NCI-H146 treated with DMSO at 0.1 percent for 48 hours (cell line): ENCODE results near the gene RYR1.
"Not testable (repeated sequence)": the region's sequence is repeated elsewhere in the genome, so short reads cannot be mapped to it uniquely, and the experiment has no call there.

Experiments used
- DNase-seq: peaks from one replicate; lab custom pipeline; 2025; ENCODE audit not compliant: unreplicated experiment; lab: John Stamatoyannopoulos, UW

RYR1 gene

GRCh38 chr19:38399537-38399936 lies 34.0 kb upstream of the RYR1 start:
- no peak for DNase-seq

DNA sequence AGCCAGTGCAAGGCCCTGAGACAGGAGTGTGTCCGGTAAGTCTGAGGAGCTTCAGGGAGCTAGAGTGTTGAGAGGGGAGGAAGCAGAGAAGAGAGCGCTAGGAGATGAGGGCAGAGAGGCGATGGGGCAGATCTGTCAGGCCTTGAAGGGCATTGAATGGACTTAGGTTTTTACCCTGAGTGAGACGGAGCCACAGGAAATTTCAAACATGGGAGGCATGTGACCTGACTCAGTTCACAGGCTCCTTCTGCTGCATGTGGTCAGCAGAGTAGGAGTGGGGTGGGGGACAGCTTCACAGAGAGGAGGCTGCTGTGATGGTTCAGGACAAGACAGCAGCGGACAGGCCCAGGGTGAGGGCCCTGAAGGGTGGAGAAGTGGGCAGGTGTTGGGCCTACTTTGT lies 33.1 kb upstream of the RYR1 start:
- no peak for DNase-seq

DNA sequence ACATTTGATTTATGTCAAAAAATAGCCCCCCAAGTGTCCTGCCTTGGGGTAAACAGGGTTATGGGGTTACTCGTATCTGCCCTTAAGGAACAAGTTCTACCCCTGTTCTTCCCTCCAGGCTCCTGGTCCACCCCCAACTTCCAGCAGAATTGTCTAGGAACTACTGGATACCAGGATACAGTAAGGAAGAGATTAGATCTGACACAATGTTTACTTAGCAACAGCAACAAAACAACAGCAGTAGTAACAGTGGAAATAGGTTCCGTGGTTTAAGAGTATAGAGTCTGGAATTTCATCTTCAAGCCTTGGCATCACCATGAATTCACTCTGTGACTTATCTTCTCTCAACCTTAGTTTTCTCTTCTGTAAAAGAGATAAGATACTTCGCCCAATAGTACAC lies 32.3 kb upstream of the RYR1 start:
- peak; percentile 5 for DNase-seq

DNA sequence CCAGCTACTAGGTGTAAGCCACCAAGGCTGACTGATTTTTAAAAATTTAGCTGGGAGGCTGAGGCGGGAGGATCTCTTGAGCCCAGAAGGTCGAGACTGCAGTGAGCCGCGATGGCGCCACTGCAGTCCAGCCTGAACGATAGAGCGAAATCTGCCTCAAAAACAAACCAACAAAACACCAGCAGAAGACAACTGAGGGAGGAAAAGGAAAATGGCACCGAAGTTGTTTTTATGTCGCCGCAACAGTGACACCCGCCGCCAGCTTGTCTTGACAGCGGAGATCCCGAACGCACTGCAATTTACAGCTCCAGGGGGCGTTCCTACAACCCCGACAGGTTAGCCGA lies 30.9 kb upstream of the RYR1 start:
- DNase-seq, result no peak

- peak; percentile 92 for DNase-seq
These were observed 30.4 kb upstream of the RYR1 start, which contains the start of gene FAM98C for GRCh38 chr19:38402967-38403674. FAM98C (plus strand) TSS chr19:38403093; CDS start chr19:38403154, 61 bp downstream.

GRCh38 chr19:38404858-38405257 lies 28.6 kb upstream of the RYR1 start:
- no peak for DNase-seq

DNA sequence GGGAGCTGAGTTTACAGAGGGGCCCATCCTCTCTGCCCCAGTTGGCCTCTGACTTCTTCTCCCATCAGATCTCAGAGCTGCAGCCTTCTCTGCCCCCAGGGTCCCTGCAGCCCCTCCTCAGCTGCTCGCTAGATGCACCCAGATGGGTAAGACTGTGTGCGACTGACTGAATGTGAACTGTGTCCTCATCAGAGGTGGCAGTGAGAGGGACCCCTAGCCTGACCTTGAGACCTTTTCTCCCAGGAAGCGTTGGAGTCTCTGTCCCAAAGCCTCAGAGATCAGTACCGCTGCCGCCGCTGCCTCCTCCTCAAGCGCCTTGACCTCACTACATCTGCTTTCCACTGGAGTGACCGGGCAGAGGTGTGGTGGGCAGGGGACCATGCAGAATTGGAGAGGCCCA lies 28.2 kb upstream of the RYR1 start:
- no peak for DNase-seq

DNA sequence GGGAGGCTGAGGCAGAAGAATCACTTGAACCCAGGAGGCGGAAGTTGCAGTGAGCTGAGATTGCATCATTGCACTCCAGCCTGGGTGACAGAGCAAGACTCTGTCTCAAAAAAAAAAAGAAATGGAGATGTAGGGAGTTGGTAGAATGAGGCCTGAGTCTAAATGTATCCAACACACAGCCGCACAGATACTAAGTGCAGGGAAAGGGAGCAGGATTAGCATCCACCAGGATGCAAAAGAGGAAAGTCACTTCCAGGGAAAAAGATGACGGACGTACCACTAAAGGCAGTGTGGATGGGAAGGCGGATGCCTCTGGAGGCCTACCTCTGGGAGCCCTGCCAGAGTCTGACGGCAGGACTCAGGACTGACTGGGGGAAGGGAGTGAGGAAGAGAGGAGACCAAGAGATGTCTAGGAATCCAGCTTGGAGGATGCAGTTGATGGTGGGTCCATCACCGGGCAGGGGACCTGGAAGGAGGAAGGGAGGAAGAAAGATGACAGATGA lies 23.8 kb upstream of the RYR1 start:
- no peak for DNase-seq

- not testable (repeated sequence) for DNase-seq
These were observed 23.1 kb upstream of the RYR1 start for GRCh38 chr19:38410407-38410806.

DNA sequence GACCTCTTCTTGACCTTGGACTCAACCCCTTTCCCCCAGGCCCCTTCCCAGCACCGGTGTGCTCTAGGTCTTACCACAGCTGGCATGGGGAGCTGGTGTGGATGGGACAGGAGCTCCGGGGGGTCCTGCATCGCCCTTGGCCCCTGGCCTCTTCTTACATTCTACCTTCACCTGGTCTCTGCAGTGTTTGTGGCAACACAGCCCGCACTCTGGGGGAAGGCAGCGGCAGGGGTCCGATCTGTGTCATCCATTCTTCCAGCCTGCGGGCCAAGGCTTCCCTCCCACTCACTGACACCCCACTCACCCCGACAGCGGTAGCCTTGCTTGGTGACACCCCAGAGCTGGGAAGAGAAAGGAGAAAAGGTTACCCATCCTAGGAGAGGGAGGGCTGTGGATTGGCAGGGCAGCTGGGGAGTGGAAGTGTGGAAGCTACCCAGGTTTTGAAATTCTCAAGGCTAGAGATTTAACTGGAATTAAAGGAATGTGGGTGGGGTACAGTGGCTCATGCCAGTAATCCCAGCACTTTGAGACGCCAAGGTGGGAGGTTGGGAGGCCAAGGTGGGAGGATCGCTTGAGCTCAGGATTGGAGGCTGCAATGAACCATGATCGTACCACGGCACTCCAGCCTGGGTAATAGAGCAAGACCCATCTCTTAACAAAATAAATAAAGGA lies 22.3 kb upstream of the RYR1 start:
- no peak for DNase-seq

DNA sequence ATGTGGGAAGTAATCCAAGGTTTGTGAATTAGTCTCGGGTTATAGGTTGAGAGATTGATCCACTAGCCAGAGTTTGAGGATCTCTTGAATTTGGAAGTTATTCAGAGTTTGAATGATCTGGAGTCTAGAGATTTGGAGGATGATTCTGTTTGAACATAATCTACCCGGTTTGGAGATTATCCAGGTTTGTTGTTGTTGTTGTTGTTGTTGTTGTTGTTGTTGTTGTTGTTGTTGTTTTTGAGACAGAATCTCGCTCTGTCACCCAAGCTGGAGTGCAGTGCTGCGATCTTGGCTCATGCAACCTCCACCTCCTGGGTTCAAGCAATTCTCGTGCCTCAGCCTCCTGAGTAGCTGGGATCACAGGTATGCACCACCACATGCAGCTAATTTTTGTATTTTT lies 21.6 kb upstream of the RYR1 start:
- not testable (repeated sequence) for DNase-seq

- DNase-seq, result no peak
These were observed 21.0 kb upstream of the RYR1 start for GRCh38 chr19:38412491-38412890.

- DNase-seq, result no peak
These were observed 20.5 kb upstream of the RYR1 start for GRCh38 chr19:38412961-38413360.

DNA sequence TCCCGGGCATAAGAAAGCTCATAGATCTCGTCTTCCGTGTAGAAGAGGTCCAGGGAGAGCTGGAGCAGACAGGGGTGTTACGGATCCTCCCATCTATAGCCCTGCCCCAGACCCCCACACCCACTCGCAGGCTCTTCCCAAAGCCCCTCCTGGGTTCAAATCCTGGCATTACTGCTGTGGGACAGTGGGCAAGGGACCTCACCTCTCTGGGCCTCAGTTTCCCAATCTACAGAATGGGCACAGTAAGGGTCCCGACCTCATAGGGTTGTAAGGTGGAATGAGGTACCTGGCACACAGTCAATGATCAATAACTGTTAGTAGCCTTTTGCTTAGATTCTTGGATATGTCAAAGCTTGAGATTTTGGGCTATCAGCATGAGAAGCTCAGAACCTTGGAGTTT lies 20.1 kb upstream of the RYR1 start:
- no peak for DNase-seq

- no peak for DNase-seq
These were observed 16.3 kb upstream of the RYR1 start for GRCh38 chr19:38417146-38417543.

- peak; percentile 42 for DNase-seq
These were observed 15.7 kb upstream of the RYR1 start for GRCh38 chr19:38417544-38418506.

DNA sequence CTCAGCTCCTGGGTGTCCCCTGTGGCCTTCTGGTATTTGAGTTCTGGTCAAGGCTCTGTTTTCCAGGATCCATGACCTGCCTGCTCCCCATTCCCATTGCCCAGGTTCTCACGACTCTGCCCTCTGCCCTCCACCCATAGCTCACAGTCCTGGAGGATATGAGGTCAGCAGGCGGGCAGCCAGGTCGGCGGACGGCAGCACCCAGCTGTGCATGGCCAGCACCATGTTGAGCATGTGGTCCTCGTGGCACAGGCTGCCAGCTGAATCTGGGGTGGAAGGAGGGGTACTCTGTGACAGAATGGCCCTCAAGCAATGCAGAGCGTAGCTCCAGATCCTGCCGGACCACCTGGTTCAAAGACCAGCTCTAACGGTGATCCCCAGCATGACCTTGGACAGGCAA lies 12.6 kb upstream of the RYR1 start:
- DNase-seq, result no peak

DNA sequence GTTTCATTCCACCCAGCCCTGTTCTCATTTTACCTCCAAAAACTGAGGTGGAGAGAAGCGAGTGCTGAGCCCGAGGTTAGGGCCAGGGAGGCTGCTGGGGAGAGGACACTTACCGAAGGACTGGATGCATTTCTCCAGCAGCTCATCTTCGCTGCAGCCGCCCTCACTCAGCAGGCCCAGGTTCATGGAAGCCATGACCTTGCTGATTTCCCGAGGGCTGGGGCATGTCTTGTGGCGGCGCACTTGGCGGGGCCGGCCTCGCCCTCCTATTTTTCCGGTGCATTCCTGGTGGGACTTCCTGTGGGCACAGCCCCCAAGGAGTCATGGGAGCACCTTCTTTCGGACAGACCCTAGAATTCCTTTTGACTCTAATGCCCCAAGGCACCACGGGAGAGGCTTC lies 11.6 kb upstream of the RYR1 start:
- no peak for DNase-seq

DNA sequence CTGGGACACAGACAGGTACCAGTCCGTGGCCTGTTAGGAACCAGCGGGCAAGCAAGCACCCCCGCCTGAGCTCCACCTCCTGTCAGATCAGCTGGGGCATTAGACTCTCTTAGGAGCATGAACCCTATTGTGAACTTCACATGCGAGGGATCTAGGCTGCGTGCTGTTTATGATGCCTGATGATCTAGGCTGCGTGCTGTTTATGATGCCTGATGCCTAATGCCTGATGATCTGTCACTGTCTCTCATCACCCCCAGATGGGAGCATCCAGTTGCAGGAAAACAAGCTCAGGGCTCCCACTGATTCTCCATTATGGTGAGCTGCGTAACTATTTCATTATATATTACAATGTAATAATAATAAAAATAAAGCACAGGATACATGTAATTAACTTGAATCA lies 11.1 kb upstream of the RYR1 start:
- no peak for DNase-seq

- no peak for DNase-seq
These were observed 9.2 kb upstream of the RYR1 start for GRCh38 chr19:38424272-38424671.

- no peak for DNase-seq
These were observed 8.2 kb upstream of the RYR1 start for GRCh38 chr19:38425222-38425809.
